ENCODE results near the gene GPER1. TPM values are rescaled to one million over a fixed set of nuclear protein-coding genes. Genes with fewer than 3 reads are reported as not detected.

The GPER1 gene
- total RNA-seq, 4 donors from 2014 or later = 7.1 to 20.2 (median 7.8) TPM

DNA sequence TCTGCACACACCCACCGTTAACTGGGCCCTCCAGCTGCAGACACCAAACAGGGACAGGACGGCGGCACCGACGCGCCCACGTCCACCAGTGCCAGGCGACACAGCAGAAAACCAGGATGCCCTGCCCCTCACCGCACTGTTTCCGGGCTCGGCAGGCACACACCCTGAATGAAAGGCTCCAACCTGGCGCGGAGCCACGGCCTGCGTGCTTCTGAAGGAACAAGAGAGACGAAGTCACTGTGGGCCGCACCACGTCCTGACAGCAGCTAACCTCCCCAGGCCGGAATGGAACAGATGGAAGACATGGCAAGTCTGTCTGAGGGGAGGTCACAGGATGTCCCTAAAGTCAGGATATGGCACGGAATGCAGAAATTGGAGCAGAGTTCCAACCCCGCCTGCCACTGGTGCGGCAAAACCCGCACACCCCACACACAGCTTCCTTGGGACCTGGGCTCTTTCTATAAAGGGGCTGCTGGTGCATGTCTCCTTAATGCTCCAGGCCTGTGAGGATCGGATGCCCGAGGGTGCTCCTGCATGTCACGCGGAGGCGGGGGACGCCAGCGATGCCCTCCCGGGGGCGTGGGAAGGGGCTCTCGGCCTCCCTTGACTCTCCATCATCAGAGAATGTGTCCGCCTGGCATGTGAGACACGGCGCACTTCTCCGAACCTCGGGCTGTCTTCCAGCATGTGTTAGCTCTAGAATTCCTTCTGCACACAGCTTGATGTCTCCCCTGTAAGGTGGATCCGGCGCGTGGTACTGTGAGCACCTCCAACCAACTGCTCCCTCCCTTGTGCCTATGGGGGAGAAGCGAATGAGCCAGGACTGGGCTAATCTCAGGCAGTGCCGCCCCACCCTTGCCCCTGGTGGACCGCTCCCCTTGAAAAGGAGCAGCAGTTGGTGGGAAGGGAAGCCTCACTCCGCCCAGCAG is 3.9 kb upstream of the GPER1 start:
- Histone ChIP-seq H3K4me1 (peaks cover 0 to 62% (median 23%) of the 10 kb centered on the region in 3 donors), H3K36me3 (no peaks in the 10 kb centered on the region)
- ATAC-seq = no peak

DNA sequence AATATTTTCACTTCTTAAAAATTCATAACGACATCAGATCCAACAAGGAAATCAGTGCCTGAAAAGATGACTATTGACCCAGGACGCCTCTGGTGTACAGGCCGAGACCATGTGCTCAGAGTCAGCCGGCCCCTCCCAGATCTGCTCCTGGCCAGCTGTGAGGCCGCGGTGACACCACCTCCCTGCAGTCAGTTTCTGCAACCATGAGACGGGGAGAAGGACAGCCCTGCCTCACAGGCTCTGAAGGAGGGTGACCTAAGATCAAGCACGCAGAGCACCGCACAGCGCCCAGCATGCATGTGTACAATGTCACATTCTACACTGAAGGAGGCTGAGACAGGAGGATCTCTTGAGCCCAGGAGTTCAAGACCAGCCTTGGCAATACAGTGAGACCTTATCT is 2.6 kb upstream of the GPER1 start:
- 91% methylated on average over 4 of the region's 10 CpGs; no CpG with 5 or more reads in 1 of the 2 donors for WGBS, 2 donors (ENCODE audit: low coverage in 1 of 2)
- no peak for TF ChIP-seq POLR2A (IDR thresholded peaks at IDR 0.05)
- TF ChIP-seq EP300 (IDR thresholded peaks at IDR 0.05) = no peak
- TF ChIP-seq, protein P1, sequence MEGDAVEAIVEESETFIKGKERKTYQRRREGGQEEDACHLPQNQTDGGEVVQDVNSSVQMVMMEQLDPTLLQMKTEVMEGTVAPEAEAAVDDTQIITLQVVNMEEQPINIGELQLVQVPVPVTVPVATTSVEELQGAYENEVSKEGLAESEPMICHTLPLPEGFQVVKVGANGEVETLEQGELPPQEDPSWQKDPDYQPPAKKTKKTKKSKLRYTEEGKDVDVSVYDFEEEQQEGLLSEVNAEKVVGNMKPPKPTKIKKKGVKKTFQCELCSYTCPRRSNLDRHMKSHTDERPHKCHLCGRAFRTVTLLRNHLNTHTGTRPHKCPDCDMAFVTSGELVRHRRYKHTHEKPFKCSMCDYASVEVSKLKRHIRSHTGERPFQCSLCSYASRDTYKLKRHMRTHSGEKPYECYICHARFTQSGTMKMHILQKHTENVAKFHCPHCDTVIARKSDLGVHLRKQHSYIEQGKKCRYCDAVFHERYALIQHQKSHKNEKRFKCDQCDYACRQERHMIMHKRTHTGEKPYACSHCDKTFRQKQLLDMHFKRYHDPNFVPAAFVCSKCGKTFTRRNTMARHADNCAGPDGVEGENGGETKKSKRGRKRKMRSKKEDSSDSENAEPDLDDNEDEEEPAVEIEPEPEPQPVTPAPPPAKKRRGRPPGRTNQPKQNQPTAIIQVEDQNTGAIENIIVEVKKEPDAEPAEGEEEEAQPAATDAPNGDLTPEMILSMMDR (IDR thresholded peaks at IDR 0.05) = no peak
- no peak for TF ChIP-seq POLR2AphosphoS5 (IDR thresholded peaks at IDR 0.05)
- H3K4me3 ChIP-seq = no peak overlapping the region
- no peaks in the 10 kb centered on the region for H3K27me3 ChIP-seq
- H3K9me3 ChIP-seq = no peaks in the 10 kb centered on the region
- no peak for ATAC-seq
- no peaks in the 10 kb centered on the region for H3K36me3 ChIP-seq
- peaks cover 0 to 67% (median 23%) of the 10 kb centered on the region in 3 donors for H3K4me1 ChIP-seq
- H3K27ac ChIP-seq = no peak overlapping the region

More for the DNA sequence above, 3.9 kb upstream of the GPER1 start:
- no peak overlapping the region for H3K27ac ChIP-seq
- no peaks in the 10 kb centered on the region for H3K9me3 ChIP-seq
- no peaks in the 10 kb centered on the region for H3K27me3 ChIP-seq
- 77 to 89% methylated on average over 5 to 7 of the region's 45 CpGs for WGBS, 2 donors (ENCODE audit: low coverage in 1 of 2)
- no peak overlapping the region for H3K4me3 ChIP-seq
- TF ChIP-seq EP300 (IDR thresholded peaks at IDR 0.05) = no peak
- TF ChIP-seq POLR2AphosphoS5 (IDR thresholded peaks at IDR 0.05) = no peak
- no peak for TF ChIP-seq POLR2A (IDR thresholded peaks at IDR 0.05)
- TF ChIP-seq, protein P1 (IDR thresholded peaks at IDR 0.05) = no peak

DNA sequence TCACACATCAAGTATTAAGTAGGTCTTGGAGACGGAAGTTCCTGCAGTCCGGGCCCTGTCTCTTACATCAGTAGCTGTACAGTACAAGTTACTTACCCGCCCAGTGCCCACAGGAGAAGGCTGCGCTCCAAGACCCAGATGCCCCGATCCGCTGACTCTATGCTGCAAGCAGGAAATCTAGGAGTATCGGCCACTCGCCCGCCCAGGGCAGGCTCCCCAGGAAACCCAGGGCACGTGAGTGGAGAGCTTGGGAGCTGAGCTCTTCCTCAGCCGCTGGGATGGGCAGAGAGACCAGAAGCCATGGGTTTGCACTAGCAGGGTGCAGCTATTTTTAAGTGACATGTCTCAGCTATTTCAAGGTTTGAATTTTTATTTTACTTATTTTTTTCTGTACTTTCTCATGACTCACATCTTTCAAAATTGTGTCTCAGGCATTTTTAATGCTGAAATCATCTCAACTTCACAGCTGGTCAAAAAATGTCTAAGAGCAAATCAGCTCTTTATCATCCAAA is 1.9 kb upstream of the GPER1 start:
- peaks cover 0 to 66% (median 23%) of the 10 kb centered on the region in 3 donors for H3K4me1 ChIP-seq
- 70 to 87% methylated on average over 2 to 8 of the region's 11 CpGs for WGBS, 2 donors (ENCODE audit: low coverage in 1 of 2)
- no peaks in the 10 kb centered on the region for H3K9me3 ChIP-seq
- H3K4me3 ChIP-seq = no peak overlapping the region
- H3K27ac ChIP-seq = no peak overlapping the region
- peaks cover 0 to under 1% of the 10 kb centered on the region in 2 donors for H3K36me3 ChIP-seq
- no peaks in the 10 kb centered on the region for H3K27me3 ChIP-seq
- no peak for ATAC-seq
- TF ChIP-seq, protein P1 (IDR thresholded peaks at IDR 0.05) = no peak
- TF ChIP-seq POLR2A (IDR thresholded peaks at IDR 0.05) = no peak
- TF ChIP-seq EP300 (IDR thresholded peaks at IDR 0.05) = no peak
- TF ChIP-seq POLR2AphosphoS5 (IDR thresholded peaks at IDR 0.05) = no peak

DNA sequence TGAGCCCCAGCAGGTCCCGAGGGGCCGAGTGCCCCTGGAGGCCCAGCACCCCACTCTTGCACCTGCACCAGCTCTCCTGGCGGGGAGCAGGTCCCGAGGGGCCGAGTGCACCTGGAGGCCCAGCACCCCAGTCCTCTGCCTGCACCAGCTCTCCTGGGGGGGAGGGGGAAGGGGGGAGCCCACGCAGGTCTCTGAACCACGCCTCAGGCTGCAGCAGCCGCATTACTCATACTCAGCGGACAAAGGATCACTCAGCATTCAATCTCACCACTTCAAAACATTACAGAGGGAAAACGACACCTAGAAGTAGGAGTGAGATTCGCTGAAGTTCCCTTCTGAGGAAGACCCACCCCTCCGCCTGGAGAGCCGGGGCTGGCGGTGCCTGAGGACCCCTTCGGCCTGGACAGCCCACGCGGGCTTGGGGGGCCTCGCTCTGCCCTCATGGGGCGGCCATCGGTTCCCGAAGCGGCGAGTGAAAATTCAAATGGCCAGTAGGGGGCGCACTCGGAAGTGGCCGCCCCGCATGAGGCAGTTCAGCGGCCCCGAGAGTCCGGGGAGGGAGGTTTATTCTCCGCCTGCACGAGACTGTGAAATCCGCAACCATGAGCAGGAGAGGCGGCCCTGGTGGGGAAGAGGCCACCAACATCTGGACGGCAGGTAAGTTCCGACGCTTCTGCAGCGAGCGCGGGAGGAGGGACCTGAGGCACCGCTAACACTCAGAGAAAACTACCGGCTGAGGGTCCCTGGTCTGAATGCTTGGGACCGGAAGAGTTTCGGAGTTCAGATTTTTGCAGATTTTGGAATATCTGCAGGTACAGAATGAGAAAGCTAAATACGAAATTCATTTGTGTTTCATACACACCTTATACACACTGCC is 1.1 kb upstream of the GPER1 start:
- Histone ChIP-seq H3K36me3 (peaks cover 0 to 9% of the 10 kb centered on the region in 2 donors), H3K4me3 (peak overlapping the region; percentile 33 to 52), H3K9me3 (no peaks in the 10 kb centered on the region), H3K27me3 (no peaks in the 10 kb centered on the region), H3K27ac (peak overlapping the region; percentile 6 to 88 (median 86)), H3K4me1 (peaks cover 0 to 57% (median 23%) of the 10 kb centered on the region in 3 donors)
- no peak for TF ChIP-seq POLR2A (IDR thresholded peaks at IDR 0.05)
- TF ChIP-seq, protein P1 (IDR thresholded peaks at IDR 0.05) = peak in 3 of 4 experiments; percentile 91 to 96 (median 92)
- TF ChIP-seq POLR2AphosphoS5 (IDR thresholded peaks at IDR 0.05) = no peak
- TF ChIP-seq EP300 (IDR thresholded peaks at IDR 0.05) = no peak
- peak; percentile 77 for ATAC-seq
- 0 to 11% methylated on average over 4 to 13 of the region's 45 CpGs for WGBS, 2 donors (ENCODE audit: low coverage in 1 of 2)
